Measurements from ENCODE around the gene CADPS.
A peak's percentile ranks its signal among the peaks of the same experiment; 100 is the strongest.

The CADPS gene

DNA sequence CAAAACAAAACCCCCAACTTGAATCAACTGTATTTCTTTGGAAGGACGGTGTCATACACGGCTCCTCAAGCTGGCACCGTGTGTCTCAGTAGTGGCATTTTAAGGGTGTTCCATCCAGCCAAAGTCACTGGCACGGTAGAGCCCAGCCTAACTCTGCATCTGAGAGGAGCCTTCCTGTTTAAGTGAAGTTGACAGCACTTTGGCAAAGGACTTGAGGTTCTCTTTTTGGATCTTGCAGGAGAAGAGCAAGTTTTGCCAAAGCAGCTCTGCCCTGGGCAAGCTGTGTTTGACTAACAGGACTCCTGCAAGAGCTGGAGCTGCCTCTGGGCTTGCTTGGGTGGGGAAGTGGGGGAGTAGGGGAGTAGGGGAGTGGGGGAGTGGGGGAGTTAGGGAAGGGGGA, 392.3 kb downstream of the CADPS start:
- DNase-seq = no peak

DNA sequence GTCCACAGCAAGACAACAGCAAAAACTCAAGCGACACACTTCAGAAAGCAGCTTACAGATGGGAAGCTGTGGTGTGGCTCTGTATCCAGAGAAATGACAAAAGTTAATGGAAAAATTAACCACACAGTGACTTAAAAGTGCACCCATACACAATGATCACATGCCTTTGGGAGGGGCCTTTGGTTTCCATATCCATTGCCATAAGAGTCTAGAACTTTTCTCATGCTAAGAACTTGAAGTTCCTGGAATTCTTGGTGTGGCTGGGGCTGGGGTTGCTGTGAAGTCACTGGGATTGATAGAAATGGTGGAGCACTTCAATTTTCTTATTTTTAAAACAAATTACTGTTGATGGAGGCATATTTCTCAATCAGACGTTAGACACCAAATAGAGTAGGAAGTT, 393.3 kb downstream of the CADPS start:
- DNase-seq = no peak

- DNase-seq = no peak
Measured at GRCh38 chr3:62480056-62480455, 395.2 kb downstream of the CADPS start.

DNA sequence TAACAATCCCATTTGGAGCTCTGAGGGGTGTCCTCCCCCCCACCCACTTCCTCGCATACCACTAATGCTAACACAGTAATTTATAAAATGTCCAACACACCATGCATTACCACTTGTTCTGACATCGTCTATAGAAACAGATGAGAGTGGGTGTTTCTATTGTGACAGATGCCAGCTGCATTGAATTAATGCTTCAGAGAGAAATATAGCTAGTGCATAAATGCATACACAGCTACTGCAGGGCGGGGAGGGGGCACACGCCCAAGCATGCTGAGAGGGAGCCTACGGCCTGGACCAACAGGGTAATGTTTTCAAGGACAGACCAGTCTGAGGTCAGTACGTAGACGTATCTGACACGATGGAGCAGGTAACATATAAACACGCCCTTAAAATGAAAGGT, 395.9 kb downstream of the CADPS start:
- no peak for DNase-seq

DNA sequence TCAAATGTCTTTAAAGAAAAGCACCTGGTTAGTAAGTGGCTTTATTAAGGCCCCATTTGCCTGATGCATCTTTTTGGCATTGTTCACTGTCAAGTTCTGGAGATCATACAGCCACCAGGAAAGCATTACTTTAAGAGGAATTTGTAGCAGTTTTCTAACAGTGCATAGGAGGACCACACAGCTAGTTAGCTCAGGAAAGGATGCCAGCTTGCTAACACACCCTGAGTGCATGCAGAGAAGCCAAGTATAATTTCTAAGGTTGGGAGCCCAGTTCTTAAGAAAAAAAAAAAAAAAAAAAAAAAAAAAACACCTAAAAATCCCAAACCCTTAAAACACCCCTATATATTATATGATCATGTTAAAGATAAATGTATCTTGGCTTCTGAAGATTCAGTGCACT, 399.9 kb downstream of the CADPS start:
- no peak for DNase-seq

- peak; percentile 44 for DNase-seq
Measured at GRCh38 chr3:62467966-62468722, 407.1 kb downstream of the CADPS start.

- no peak for DNase-seq
Measured at GRCh38 chr3:62462788-62463187, 412.4 kb downstream of the CADPS start.

DNA sequence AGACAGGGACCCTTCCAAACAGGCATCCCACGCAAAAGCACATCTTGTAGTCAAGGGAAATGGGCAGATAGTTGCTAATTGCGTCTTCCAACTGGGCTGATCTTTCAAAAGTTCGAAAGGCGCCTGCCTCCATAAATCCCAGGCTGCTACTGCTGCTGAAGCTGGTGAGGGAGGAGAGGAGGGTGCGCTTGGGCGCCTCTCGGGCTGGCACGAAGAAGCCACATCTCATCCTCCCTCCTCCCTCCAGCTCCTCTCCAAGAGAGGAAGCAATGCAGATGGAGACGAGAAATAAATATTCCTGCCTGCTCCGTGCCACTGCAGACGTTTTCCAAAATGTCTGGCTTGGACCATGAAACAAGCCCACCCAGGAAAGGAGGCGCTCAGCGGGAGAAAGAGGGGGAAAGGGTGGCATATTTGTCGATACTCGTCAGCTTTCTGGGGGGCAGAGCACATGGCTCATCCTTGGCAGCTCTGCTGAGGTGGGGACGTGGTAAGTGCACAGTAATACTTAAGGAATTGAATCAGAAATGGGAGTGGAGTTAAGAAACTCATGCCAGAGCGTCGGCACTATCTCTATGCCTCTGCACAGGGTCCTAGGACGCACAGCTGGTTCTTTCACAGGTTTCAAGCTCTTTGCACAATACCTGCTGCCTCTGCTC, 413.0 kb downstream of the CADPS start:
- peak; percentile 63 for DNase-seq

GRCh38 chr3:62454916-62455315, 420.3 kb downstream of the CADPS start:
- DNase-seq = no peak

- DNase-seq = no peak
Measured at GRCh38 chr3:62453448-62453847, 421.8 kb downstream of the CADPS start.

DNA sequence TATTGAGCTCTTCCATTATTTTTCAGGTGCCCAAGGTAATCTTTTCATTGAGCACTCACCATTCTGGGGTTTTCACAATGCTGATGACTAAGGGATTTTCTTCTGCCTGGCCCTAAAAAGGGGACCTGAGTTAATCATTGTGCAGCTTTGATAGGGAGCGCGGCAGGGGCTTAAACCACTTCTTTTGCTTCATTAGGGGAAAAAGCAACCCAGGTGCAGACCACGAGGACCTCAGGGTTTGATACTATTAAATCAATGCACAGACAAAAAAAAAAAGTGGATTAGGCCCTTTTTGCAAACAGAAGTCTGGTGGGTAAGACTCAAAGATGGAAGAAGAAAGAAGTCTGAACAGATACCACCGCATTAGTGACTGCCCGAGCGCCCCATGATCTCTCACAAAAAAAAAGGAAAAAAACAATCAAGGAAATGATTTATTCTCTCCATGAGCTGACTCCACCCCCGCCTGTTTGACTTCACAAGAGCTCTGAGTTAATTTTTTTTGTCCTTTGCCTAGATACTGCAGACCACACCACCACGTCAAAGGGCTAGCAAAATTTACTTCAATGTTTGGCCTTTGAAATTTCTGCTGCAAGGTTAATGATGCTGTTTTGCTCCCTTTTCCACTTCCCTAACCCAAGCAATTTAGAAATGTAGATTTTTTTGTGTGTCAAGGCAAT, 423.9 kb downstream of the CADPS start:
- DNase-seq = no peak

DNA sequence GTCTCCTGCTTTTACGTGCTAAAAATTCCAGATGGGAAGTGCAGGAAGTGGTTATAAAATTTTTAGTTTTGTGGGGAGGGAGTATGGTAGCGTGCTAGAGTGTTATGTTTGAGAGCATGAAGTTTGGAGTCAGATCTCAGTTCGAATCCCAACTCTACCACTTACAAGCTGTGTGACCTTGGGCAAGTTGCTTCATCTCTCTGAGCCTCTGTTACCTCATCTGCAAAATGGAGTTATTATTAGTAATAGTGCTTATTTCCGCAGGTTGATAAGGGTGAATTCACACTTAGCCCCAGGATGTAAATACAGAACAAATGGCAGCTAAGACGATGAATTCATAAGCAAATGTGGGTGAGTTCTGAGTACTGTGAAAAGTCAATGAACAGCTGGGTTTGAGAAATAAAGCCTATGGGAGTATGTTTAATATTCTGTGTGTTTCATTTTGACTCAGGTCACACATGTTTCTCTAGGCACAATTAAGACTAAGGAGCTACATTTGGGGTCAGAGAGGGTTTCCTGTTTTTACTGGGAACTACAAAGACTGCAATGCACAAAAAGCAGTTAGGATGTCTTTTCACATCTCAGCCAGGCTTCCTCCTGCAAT, 428.8 kb downstream of the CADPS start:
- DNase-seq = no peak

GRCh38 chr3:62445275-62445674, 429.9 kb downstream of the CADPS start:
- no peak for DNase-seq

GRCh38 chr3:62439978-62440377, 435.2 kb downstream of the CADPS start:
- no peak for DNase-seq

DNA sequence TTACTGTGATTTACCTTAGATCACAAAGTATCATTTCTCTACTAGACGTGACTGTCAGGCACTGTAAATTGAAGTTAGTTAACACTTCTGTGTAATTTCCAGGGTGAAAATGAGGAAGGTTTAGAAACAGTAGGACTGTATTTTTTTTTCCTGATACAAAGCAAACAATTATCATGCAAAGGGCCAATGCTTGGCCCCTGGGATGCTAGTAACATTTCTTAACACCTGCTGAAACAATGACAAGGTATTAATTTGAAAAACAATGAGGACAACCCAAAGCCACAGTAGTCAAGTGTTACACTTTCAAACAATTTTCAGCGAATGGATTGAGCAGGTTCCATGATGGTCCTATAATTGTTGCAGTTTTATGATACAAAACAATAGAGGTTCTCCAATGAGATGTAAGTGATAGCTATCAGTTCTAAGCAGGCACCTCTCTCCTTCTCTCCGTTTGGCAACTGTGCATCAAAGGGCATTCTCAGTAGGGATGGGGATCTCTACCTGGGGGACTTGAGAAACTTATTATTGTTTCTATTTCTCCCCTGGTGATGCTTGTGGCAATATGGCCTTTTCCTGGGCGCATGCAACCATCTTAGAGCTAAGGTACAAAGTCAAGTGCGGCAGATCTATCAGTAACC, 435.9 kb downstream of the CADPS start:
- DNase-seq = no peak

DNA sequence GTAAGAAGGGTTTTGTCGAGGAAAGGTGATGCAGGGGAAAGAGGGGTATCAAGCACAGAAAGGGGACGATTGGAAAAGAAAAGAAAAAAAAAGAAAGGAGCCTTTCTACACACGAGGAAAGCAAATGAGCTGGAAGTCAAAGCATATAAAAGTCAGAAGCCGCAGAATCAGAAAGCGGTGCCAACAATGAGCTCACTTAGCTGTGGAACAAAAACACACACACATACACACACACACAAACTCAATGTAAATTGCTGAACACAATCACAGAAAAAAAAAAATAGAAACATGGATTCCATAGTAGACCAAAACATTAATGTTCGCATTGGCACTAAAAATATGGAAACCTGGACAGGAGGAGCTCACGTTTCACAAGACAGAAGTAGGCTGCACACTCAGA, 438.4 kb downstream of the CADPS start:
- DNase-seq = no peak

GRCh38 chr3:62433396-62433795, 441.8 kb downstream of the CADPS start:
- DNase-seq = no peak

DNA sequence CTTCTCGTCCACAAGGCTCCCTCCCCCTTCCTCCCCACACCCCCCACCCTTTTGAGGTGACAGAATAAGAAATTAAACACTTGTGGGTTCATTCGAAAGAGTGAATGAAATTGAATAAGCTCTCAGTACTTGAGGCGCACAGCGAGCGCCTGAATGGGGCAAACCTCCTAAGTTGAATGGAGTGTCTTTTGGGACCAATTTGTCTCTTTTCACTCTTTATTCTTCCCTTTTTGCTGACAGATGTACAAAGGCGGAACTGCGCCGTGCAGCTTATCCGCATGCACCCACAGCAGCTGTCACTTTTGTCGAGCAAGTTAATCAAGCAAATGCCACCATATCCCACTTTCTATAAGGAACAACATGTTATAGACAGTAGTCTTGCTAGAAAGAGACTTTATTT, 454.0 kb downstream of the CADPS start:
- DNase-seq = no peak

DNA sequence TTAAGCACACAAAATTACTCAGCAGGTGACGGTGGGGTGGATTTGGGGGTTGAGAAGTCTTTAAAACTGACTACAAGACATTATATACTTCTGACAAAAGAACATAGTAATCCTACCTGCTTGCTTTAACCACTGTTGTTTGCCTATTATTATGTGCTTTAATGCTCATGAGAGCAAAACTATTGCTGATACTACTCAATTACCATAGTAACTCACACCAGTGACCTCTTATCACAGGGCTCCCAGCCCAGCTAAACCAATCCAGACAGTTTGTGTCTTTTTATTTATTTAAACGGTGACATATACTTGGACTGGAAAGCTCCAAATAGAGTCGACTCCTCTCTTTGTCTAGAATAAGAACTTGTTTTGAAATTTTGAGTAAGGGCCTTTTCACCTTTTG, 459.1 kb downstream of the CADPS start:
- DNase-seq = no peak

DNA sequence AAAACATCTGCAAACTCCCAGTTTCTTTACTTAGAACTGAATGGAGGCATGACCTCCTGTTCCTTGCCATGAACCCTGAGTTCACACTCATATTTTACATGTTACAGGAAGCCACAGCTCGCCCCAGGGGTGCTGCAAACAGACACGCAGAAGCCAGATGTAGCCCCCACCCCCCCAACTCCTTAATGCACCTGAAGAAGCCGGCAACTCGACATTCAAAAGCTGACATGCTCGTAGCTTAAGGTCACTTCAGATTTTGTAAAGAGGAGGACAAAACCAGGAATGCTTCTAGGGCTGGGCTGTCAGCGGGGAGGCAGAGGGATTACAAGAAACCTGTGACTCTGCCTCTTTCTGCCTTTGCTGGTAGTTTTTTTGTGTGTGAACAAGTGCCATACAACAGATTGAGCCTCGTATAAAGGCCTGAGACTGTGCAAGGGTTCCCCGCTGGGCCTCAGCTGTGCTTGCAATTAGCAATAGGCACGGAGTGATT, 459.9 kb downstream of the CADPS start:
- DNase-seq = no peak

- DNase-seq = no peak
Measured at GRCh38 chr3:62414786-62415185, 460.4 kb downstream of the CADPS start.

DNA sequence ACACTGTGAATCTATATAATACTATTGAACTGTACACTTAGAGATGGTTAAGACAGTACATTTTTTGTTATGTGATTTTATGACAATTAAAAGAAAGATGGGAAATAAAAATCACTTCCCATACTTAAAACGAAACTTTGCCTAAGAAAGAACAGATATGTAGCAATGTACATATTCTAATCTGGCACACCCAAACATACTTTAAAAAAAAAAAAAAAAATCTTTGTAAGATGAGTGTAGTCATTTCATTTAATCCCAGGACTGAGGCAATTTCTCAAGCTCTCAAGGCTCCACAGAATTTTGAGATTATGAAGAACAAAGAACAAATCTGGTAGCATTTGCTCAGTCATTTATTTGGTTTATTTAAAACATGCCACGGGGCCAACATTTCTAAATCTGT, 461.5 kb downstream of the CADPS start:
- no peak for DNase-seq

DNA sequence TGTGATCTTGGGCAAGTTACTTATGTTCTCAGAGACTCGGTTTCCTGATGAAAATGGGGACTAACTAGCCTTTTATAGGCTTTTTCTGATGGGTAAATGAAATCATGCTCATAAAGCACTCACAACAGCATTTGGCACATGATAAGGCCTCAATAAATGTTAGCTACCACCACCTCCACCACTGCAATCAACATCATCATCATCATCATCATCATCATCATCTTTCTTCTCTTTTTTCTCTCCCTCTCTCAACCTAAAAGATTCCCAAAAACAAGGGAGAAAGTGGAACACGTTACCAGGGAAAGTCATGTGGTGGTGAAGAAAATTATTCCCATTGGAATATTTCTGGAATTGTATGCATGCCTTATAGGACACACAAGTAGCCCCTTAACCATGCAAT, 468.3 kb downstream of the CADPS start:
- DNase-seq = no peak

All from NCI-H226 (cell line).